HepG2 (cell line): ENCODE measurements around the gene ALOX5. TPM values are rescaled to one million over a fixed set of nuclear protein-coding genes. Genes with fewer than 3 reads are reported as not detected.

Experiments
- ATAC-seq: fragments of 200-7000 bp; cut with Tn5 transposase; 3 replicates; pipeline ENCODE4 v1.9.1; 2020; ENCODE audit warnings: mild to moderate bottlenecking, moderate library complexity
- BruUV-seq: library from RNA; stranded (reverse); fragments of 400-500 nt; replicated peaks from 2 replicates; lab custom pipeline; 2021; lab: Mats Ljungman, UMichigan
- CTCF ChIA-PET: fragments of 300-600 bp; formaldehyde crosslinking; extraction: SDS; loops from one replicate; lab custom pipeline; 2021; ENCODE audit warnings: low total read pairs, inconsistent platforms, low intra/inter-chr PET ratio; lab: Yijun Ruan, JAX
- POLR2A ChIA-PET: fragments of 350-600 bp; sonication (Branson Sonifier 250); formaldehyde crosslinking; loops from one replicate; lab custom pipeline; 2020; ENCODE audit warnings: antibody characterized with exemption, inconsistent platforms; lab: Yijun Ruan, JAX
- DNase-seq: peaks from one replicate; pipeline ENCODE4 v3.0.0-alpha.2; 2015; ENCODE audit warnings: low spot score
- FAIRE-seq: peaks from 3 replicates; lab custom pipeline; 2011; peaks lifted over from hg19 to GRCh38; lab: Jason Lieb, UNC
- H2AFZ ChIP-seq: one replicate; pipeline ENCODE4 v1.6.1; 2011; ENCODE audit warnings: low read length, inconsistent platforms
- H3K27ac ChIP-seq: fragments of 300-600 bp; 3 replicates; pipeline ENCODE4 v1.8.0; 2011; ENCODE audit warnings: mixed run types, mild to moderate bottlenecking, mixed read lengths, low read length, inconsistent platforms; ENCODE audit not compliant: insufficient read depth; ENCODE audit errors: extremely low read length
- H3K27me3 ChIP-seq, 2 experiments: fragments of 200-600 bp in 1 of 2; 2 replicates in 1 of 2; 3 replicates in 1 of 2; pipeline versions ENCODE4 v1.6.0 to v1.8.0; 2011; ENCODE audit warnings: low read length in 2 of 2, mild to moderate bottlenecking in 2 of 2, moderate library complexity in 2 of 2, inconsistent platforms in 1 of 2; ENCODE audit not compliant: insufficient read depth in 2 of 2, control insufficient read depth in 1 of 2
- H3K36me3 ChIP-seq, 2 experiments: fragments of 200-600 bp in 1 of 2; replicated peaks in 1 of 2; 2 replicates in 1 of 2; 3 replicates in 1 of 2; pipeline versions ENCODE4 v1.5.1 to v1.8.0; 2011; ENCODE audit warnings: low read length in 2 of 2, inconsistent platforms in 1 of 2; ENCODE audit not compliant: insufficient read depth in 2 of 2, control insufficient read depth in 1 of 2
- H3K4me1 ChIP-seq: 2 replicates; pipeline ENCODE4 v1.5.1; 2012; ENCODE audit warnings: low read length, inconsistent platforms; ENCODE audit not compliant: insufficient read depth
- H3K4me2 ChIP-seq: 2 replicates; pipeline ENCODE4 v1.6.0; 2011; ENCODE audit warnings: low read depth, low read length, inconsistent platforms
- H3K4me3 ChIP-seq, 3 experiments: fragments of 200-600 bp in 1 of 3; sonication (generic), shearing (Covaris generic) in 1 of 3; replicated peaks in 1 of 3; 2 replicates each; pipeline ENCODE4 v1.5.1; 2011 to 2016; ENCODE audit warnings: low read length in 3 of 3, inconsistent platforms in 2 of 3, low read depth in 2 of 3, mild to moderate bottlenecking in 2 of 3, control low read depth in 1 of 3, mixed read lengths in 1 of 3; ENCODE audit not compliant: insufficient read depth in 1 of 3
- H3K79me2 ChIP-seq: one replicate; pipeline ENCODE4 v1.6.1; 2011; ENCODE audit warnings: low read length, inconsistent platforms; ENCODE audit not compliant: insufficient read depth
- H3K9ac ChIP-seq: 2 replicates; pipeline ENCODE4 v1.6.0; 2011; ENCODE audit warnings: mild to moderate bottlenecking, low read depth, low read length, inconsistent platforms; ENCODE audit not compliant: insufficient read depth
- H3K9me3 ChIP-seq: 2 replicates; pipeline ENCODE4 v1.5.1; 2012; ENCODE audit warnings: mild to moderate bottlenecking, low read length
- H4K20me1 ChIP-seq: 2 replicates; pipeline ENCODE4 v1.6.0; 2011; ENCODE audit warnings: inconsistent platforms, mild to moderate bottlenecking, low read length, moderate library complexity; ENCODE audit not compliant: insufficient read depth
- GATAD1 ChIP-seq: IDR thresholded peaks from 2 replicates; pipeline ENCODE4 v1.6.1; 2016; ENCODE audit warnings: missing genetic modification reagents, missing compliant biosample characterization
- ZFP91 ChIP-seq: sonication (generic); formaldehyde crosslinking; IDR thresholded peaks from 2 replicates; pipeline ENCODE4 v1.9.0; 2022; ENCODE audit warnings: missing genetic modification reagents, mild to moderate bottlenecking, borderline replicate concordance
- ZNF143 ChIP-seq: sonication (generic); formaldehyde crosslinking; IDR thresholded peaks from 2 replicates; pipeline ENCODE4 v1.4.0; 2020; ENCODE audit warnings: missing genetic modification reagents
- ZNF280B ChIP-seq: sonication (generic); formaldehyde crosslinking; IDR thresholded peaks from 2 replicates; pipeline ENCODE4 v1.5.0; 2020; ENCODE audit warnings: missing genetic modification reagents, mild to moderate bottlenecking, borderline replicate concordance
- ZSCAN31 ChIP-seq: sonication (generic); formaldehyde crosslinking; IDR thresholded peaks from 2 replicates; pipeline ENCODE4 v1.5.0; 2020; ENCODE audit warnings: low read depth, mild to moderate bottlenecking, missing genetic modification reagents
- WGBS: methylation state at CpG from one replicate; pipeline ENCODE4 v1.1.6; 2017; ENCODE audit warnings: low lambda C conversion rate; 5-methylcytosine and 5-hydroxymethylcytosine counted together
- in situ Hi-C: cut with HindIII; loops from 2 replicates; pipeline ENCODE4 v1.10.0; 2017; ENCODE audit warnings: low pct_unique_long_range_greater_than_20kb; ENCODE audit not compliant: extremely low pct_ligation_motif_present
- intact Hi-C: fragments of 100-400 bp; cut with micrococcal nuclease; formaldehyde crosslinking; loops from one replicate; pipeline ENCODE4 v1.10.0; 2022; ENCODE audit not compliant: unreplicated experiment
- polyA plus RNA-seq, 8 experiments: library from polyadenylated mRNA; depleted of rRNA in 3 of 8; stranded (reverse) in 7 of 8; unstranded in 1 of 8; fragments of >200 nt; fragmentation: Illumina TruSeq in 4 of 8; extraction: Trizol in 4 of 8; gene quantifications; 2 replicates each; pipeline versions ENCODE4 v1.2.1 to v1.2.3, GENCODE V29; 2011 to 2016; ENCODE audit warnings: low read depth in 4 of 8, missing spikeins in 1 of 8, mixed read lengths in 1 of 8; ENCODE audit not compliant: insufficient read depth in 1 of 8
- total RNA-seq, 5 experiments: library from RNA; depleted of rRNA; stranded (reverse); fragments of >200 nt; fragmentation: Illumina TruSeq; extraction: Trizol; gene quantifications; 2 replicates each; pipeline ENCODE4 v1.2.3, GENCODE V29; 2016; ENCODE audit warnings: low read depth in 1 of 5

ALOX5 gene
- total and polyA plus RNA-seq, 2 of the 13 experiments (the other 11 are each of a cell fraction or from before 2014, with no cell fraction given), result 0.04 TPM; not detected in 1

- peaks cover 5 to 56% of the 10 kb centered on the region in 2 experiments for H3K27me3 ChIP-seq
Measured at GRCh38 chr10:45377321-45377720, 3.3 kb downstream of the ALOX5 start.

More at GRCh38 chr10:45377321-45377720, 3.3 kb downstream of the ALOX5 start:
- Histone ChIP-seq H3K4me3 (no peak overlapping the region), H3K9me3 (no peaks in the 10 kb centered on the region), H3K4me1 (peaks cover 10% of the 10 kb centered on the region), H3K36me3 (no peaks in the 10 kb centered on the region), H3K27ac (no peak overlapping the region), H3K79me2 (no peaks in the 10 kb centered on the region), H3K4me2 (no peak overlapping the region), H3K9ac (no peak overlapping the region), H2AFZ (no peak overlapping the region), H4K20me1 (no peaks in the 10 kb centered on the region)
- in situ Hi-C loops (no loop called here), intact Hi-C loops (no loop called here)
- CTCF ChIA-PET, result no interaction called here
- DNase-seq (no peak), FAIRE-seq (no peak), ATAC-seq (no peak)
- TF ChIP-seq ZFP91 (no peak), GATAD1 (CRISPR knock-in tag) (no peak), ZNF280B (CRISPR knock-in tag) (no peak), ZSCAN31 (CRISPR knock-in tag) (no peak), ZNF143 (CRISPR knock-in tag) (no peak)
- POLR2A ChIA-PET, result no interaction called here
- 13% methylated on average over 4 of the region's 4 CpGs for WGBS
- BruUV-seq, result no TSS peak
